ENCODE data around the gene HOATZ.

Gene HOATZ

GRCh38 chr11:111514216-111515031 is at the start of gene HOATZ:
Gene HOATZ, plus strand, starts transcription at chr11:111514778. Its CDS starts 7 bp downstream, at chr11:111514785.
- H3K27ac ChIP-seq (ENCODE audit: low read depth, low read length): no peak within 1 kb of the TSS
- H3K9me3 ChIP-seq (ENCODE audit: low read length): no peaks in the 10 kb centered on the region
- no peak within 1 kb of the TSS for H3K4me3 ChIP-seq (ENCODE audit: low read depth in 1 of 2, low read length in 2 of 2)
- H3K4me1 ChIP-seq (ENCODE audit: insufficient read depth, low read length): peaks cover 5% of the 10 kb centered on the region
- H3K27me3 ChIP-seq (ENCODE audit: control insufficient read depth in 1 of 2, insufficient read depth in 2 of 2, low read length in 2 of 2): peaks cover 10 to 29% of the 10 kb centered on the region in 2 donors
- H3K9ac ChIP-seq (ENCODE audit: low read length): no peak within 1 kb of the TSS
- H3K36me3 ChIP-seq (ENCODE audit: insufficient read depth, low read length): no peaks in the 10 kb centered on the region

GRCh38 chr11:111465400-111465799 is 49.2 kb upstream of the HOATZ start:
- Histone ChIP-seq H3K4me1 (ENCODE audit: insufficient read depth, low read length) (peaks cover 6% of the 10 kb centered on the region), H3K27me3 (ENCODE audit: control insufficient read depth in 1 of 2, insufficient read depth in 2 of 2, low read length in 2 of 2) (no peaks in the 10 kb centered on the region), H3K4me3 (ENCODE audit: low read depth in 1 of 2, low read length in 2 of 2) (no peak overlapping the region), H3K36me3 (ENCODE audit: insufficient read depth, low read length) (no peaks in the 10 kb centered on the region), H3K27ac (ENCODE audit: low read depth, low read length) (no peak overlapping the region), H3K9me3 (ENCODE audit: low read length) (no peaks in the 10 kb centered on the region), H3K9ac (ENCODE audit: low read length) (no peak overlapping the region)

GRCh38 chr11:111466615-111467014 is 48.0 kb upstream of the HOATZ start:
- Histone ChIP-seq H3K9me3 (ENCODE audit: low read length) (no peaks in the 10 kb centered on the region), H3K27ac (ENCODE audit: low read depth, low read length) (no peak overlapping the region), H3K4me3 (ENCODE audit: low read depth in 1 of 2, low read length in 2 of 2) (no peak overlapping the region), H3K9ac (ENCODE audit: low read length) (no peak overlapping the region), H3K36me3 (ENCODE audit: insufficient read depth, low read length) (no peaks in the 10 kb centered on the region), H3K27me3 (ENCODE audit: control insufficient read depth in 1 of 2, insufficient read depth in 2 of 2, low read length in 2 of 2) (no peaks in the 10 kb centered on the region), H3K4me1 (ENCODE audit: insufficient read depth, low read length) (no peaks in the 10 kb centered on the region)

- H3K9me3 ChIP-seq (ENCODE audit: low read length): no peaks in the 10 kb centered on the region
- H3K4me1 ChIP-seq (ENCODE audit: insufficient read depth, low read length): no peaks in the 10 kb centered on the region
- no peak overlapping the region for H3K4me3 ChIP-seq (ENCODE audit: low read depth in 1 of 2, low read length in 2 of 2)
- no peak overlapping the region for H3K27ac ChIP-seq (ENCODE audit: low read depth, low read length)
- no peaks in the 10 kb centered on the region for H3K27me3 ChIP-seq (ENCODE audit: control insufficient read depth in 1 of 2, insufficient read depth in 2 of 2, low read length in 2 of 2)
- H3K36me3 ChIP-seq (ENCODE audit: insufficient read depth, low read length): no peaks in the 10 kb centered on the region
- H3K9ac ChIP-seq (ENCODE audit: low read length): no peak overlapping the region
These were observed 45.4 kb upstream of the HOATZ start for GRCh38 chr11:111469200-111469599.

- no peaks in the 10 kb centered on the region for H3K4me1 ChIP-seq (ENCODE audit: insufficient read depth, low read length)
- H3K9ac ChIP-seq (ENCODE audit: low read length): no peak overlapping the region
- no peaks in the 10 kb centered on the region for H3K36me3 ChIP-seq (ENCODE audit: insufficient read depth, low read length)
- H3K27ac ChIP-seq (ENCODE audit: low read depth, low read length): no peak overlapping the region
- no peaks in the 10 kb centered on the region for H3K27me3 ChIP-seq (ENCODE audit: control insufficient read depth in 1 of 2, insufficient read depth in 2 of 2, low read length in 2 of 2)
- no peaks in the 10 kb centered on the region for H3K9me3 ChIP-seq (ENCODE audit: low read length)
- no peak overlapping the region for H3K4me3 ChIP-seq (ENCODE audit: low read depth in 1 of 2, low read length in 2 of 2)
These were observed 42.4 kb upstream of the HOATZ start for GRCh38 chr11:111472228-111472627.

GRCh38 chr11:111474432-111474831 is 40.1 kb upstream of the HOATZ start:
- H3K9me3 ChIP-seq (ENCODE audit: low read length): no peaks in the 10 kb centered on the region
- no peak overlapping the region for H3K27ac ChIP-seq (ENCODE audit: low read depth, low read length)
- H3K27me3 ChIP-seq (ENCODE audit: control insufficient read depth in 1 of 2, insufficient read depth in 2 of 2, low read length in 2 of 2): no peaks in the 10 kb centered on the region

GRCh38 chr11:111476366-111476765 is 38.2 kb upstream of the HOATZ start:
- Histone ChIP-seq H3K27ac (ENCODE audit: low read depth, low read length) (no peak overlapping the region), H3K27me3 (ENCODE audit: control insufficient read depth in 1 of 2, insufficient read depth in 2 of 2, low read length in 2 of 2) (no peaks in the 10 kb centered on the region), H3K4me1 (ENCODE audit: insufficient read depth, low read length) (no peaks in the 10 kb centered on the region)

More at GRCh38 chr11:111474432-111474831, 40.1 kb upstream of the HOATZ start:
- Histone ChIP-seq H3K36me3 (ENCODE audit: insufficient read depth, low read length) (no peaks in the 10 kb centered on the region), H3K4me1 (ENCODE audit: insufficient read depth, low read length) (no peaks in the 10 kb centered on the region), H3K9ac (ENCODE audit: low read length) (no peak overlapping the region), H3K4me3 (ENCODE audit: low read depth in 1 of 2, low read length in 2 of 2) (no peak overlapping the region)

GRCh38 chr11:111476956-111477355 is 37.6 kb upstream of the HOATZ start:
- Histone ChIP-seq H3K4me1 (ENCODE audit: insufficient read depth, low read length) (no peaks in the 10 kb centered on the region), H3K9ac (ENCODE audit: low read length) (no peak overlapping the region), H3K4me3 (ENCODE audit: low read depth in 1 of 2, low read length in 2 of 2) (no peak overlapping the region), H3K27me3 (ENCODE audit: control insufficient read depth in 1 of 2, insufficient read depth in 2 of 2, low read length in 2 of 2) (no peaks in the 10 kb centered on the region), H3K9me3 (ENCODE audit: low read length) (no peaks in the 10 kb centered on the region), H3K36me3 (ENCODE audit: insufficient read depth, low read length) (no peaks in the 10 kb centered on the region), H3K27ac (ENCODE audit: low read depth, low read length) (no peak overlapping the region)

More at GRCh38 chr11:111476366-111476765, 38.2 kb upstream of the HOATZ start:
- Histone ChIP-seq H3K36me3 (ENCODE audit: insufficient read depth, low read length) (no peaks in the 10 kb centered on the region), H3K4me3 (ENCODE audit: low read depth in 1 of 2, low read length in 2 of 2) (no peak overlapping the region), H3K9ac (ENCODE audit: low read length) (no peak overlapping the region), H3K9me3 (ENCODE audit: low read length) (no peaks in the 10 kb centered on the region)

- H3K9ac ChIP-seq (ENCODE audit: low read length): no peak overlapping the region
- no peaks in the 10 kb centered on the region for H3K4me1 ChIP-seq (ENCODE audit: insufficient read depth, low read length)
- no peaks in the 10 kb centered on the region for H3K36me3 ChIP-seq (ENCODE audit: insufficient read depth, low read length)
- no peaks in the 10 kb centered on the region for H3K27me3 ChIP-seq (ENCODE audit: control insufficient read depth in 1 of 2, insufficient read depth in 2 of 2, low read length in 2 of 2)
- H3K4me3 ChIP-seq (ENCODE audit: low read depth in 1 of 2, low read length in 2 of 2): no peak overlapping the region
- H3K27ac ChIP-seq (ENCODE audit: low read depth, low read length): no peak overlapping the region
- H3K9me3 ChIP-seq (ENCODE audit: low read length): no peaks in the 10 kb centered on the region
These were observed 36.7 kb upstream of the HOATZ start for GRCh38 chr11:111477898-111478297.

- Histone ChIP-seq H3K4me3 (ENCODE audit: low read depth in 1 of 2, low read length in 2 of 2) (no peak overlapping the region), H3K9ac (ENCODE audit: low read length) (no peak overlapping the region), H3K4me1 (ENCODE audit: insufficient read depth, low read length) (no peaks in the 10 kb centered on the region), H3K9me3 (ENCODE audit: low read length) (no peaks in the 10 kb centered on the region), H3K27me3 (ENCODE audit: control insufficient read depth in 1 of 2, insufficient read depth in 2 of 2, low read length in 2 of 2) (no peaks in the 10 kb centered on the region), H3K36me3 (ENCODE audit: insufficient read depth, low read length) (no peaks in the 10 kb centered on the region), H3K27ac (ENCODE audit: low read depth, low read length) (no peak overlapping the region)
These were observed 34.9 kb upstream of the HOATZ start for GRCh38 chr11:111479666-111480065.

- Histone ChIP-seq H3K9me3 (ENCODE audit: low read length) (peaks cover 4% of the 10 kb centered on the region), H3K27me3 (ENCODE audit: control insufficient read depth in 1 of 2, insufficient read depth in 2 of 2, low read length in 2 of 2) (no peaks in the 10 kb centered on the region), H3K36me3 (ENCODE audit: insufficient read depth, low read length) (no peaks in the 10 kb centered on the region), H3K27ac (ENCODE audit: low read depth, low read length) (no peak overlapping the region), H3K4me3 (ENCODE audit: low read depth in 1 of 2, low read length in 2 of 2) (no peak overlapping the region), H3K9ac (ENCODE audit: low read length) (no peak overlapping the region), H3K4me1 (ENCODE audit: insufficient read depth, low read length) (no peaks in the 10 kb centered on the region)
These were observed 31.1 kb upstream of the HOATZ start for GRCh38 chr11:111483431-111483830.

GRCh38 chr11:111490496-111490895 is 24.1 kb upstream of the HOATZ start:
- no peak overlapping the region for H3K4me3 ChIP-seq (ENCODE audit: low read depth in 1 of 2, low read length in 2 of 2)
- no peak overlapping the region for H3K27ac ChIP-seq (ENCODE audit: low read depth, low read length)
- H3K36me3 ChIP-seq (ENCODE audit: insufficient read depth, low read length): no peaks in the 10 kb centered on the region
- H3K9me3 ChIP-seq (ENCODE audit: low read length): peaks cover 4% of the 10 kb centered on the region
- H3K27me3 ChIP-seq (ENCODE audit: control insufficient read depth in 1 of 2, insufficient read depth in 2 of 2, low read length in 2 of 2): no peaks in the 10 kb centered on the region
- no peak overlapping the region for H3K9ac ChIP-seq (ENCODE audit: low read length)
- no peaks in the 10 kb centered on the region for H3K4me1 ChIP-seq (ENCODE audit: insufficient read depth, low read length)

Measured in muscle layer of colon (tissue), 2 donors.